Melanocyte of skin (primary cell): ENCODE data around the gene OLFM2. TPM values are rescaled to one million over a fixed set of nuclear protein-coding genes. Genes with fewer than 3 reads are reported as not detected.

ENCODE experiments used
- small RNA-seq, 2 donors: library from RNA; depleted of rRNA; stranded (forward); fragments of <200 nt; gene quantifications; one replicate each; pipeline ENCODE3, GENCODE V24; 2012
- total RNA-seq, 2 donors: library from RNA; depleted of rRNA; stranded (reverse); fragments of >200 nt; gene quantifications; 2 replicates each; pipeline ENCODE4 v1.2.3, GENCODE V29; 2012

OLFM2 gene
- total RNA-seq: 1 to 10 TPM; 2.0 to 4.1 TPM

GRCh38 chr19:9936326-9937000, at the start of gene OLFM2:
OLFM2 (minus strand) TSS chr19:9936515; CDS start chr19:9936366, 149 bp downstream.

GRCh38 chr19:9834726-9835506, 101.4 kb downstream of the OLFM2 start, which contains the start of gene PIN1:
PIN1 (plus strand) TSS chr19:9835318; CDS start chr19:9835345, 27 bp downstream.

DNA sequence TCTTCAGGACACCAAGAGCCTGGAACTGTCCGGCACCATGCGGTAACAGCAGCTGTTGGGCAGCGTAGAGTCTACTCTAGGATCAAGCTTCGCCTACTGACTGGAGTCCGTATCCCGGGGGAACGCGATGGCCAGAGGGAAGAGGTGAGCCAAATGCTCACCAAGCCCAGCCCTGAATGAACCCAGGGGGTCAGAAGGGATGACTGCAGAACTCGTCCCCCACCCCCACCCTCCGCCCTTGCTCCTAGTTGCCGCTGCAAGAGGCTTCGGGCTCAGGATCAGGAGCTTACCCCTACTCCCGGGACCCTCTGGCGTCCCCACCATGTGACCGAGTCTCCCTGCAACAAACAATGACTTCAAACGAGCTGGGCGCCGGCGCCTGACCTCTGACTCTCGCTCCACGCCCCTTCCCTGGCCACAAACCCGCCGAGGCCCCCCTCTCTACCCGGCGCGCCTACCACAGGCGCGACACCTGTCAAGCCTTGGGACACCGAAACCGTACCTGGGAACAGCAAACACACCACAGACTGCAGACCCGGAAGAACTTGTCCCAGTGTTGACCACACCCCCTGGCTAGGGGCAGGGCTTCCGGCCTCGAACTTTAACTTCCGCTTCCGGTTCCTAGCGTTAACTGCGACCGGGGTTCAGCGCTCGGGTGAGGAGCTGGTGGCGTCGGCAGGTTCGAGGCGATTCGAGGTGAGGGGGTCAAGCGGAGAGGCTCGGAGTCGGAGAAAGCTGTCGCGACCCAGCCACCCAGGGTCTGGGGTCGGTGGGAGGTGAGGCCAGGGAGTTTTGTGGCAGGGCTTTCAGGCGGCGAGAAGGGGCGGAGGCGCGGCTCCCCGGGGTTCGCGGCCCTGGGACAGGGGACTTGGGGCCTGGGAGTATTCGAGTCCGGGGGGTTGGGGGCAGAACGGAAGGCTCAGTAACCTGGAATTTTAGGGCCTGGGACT, 108.8 kb downstream of the OLFM2 start, which contains the start of gene UBL5:
TSS of gene UBL5 (plus strand) at position 630 of the 950 bp plus-strand sequence. CDS start 420 bp downstream, outside the sequence.

DNA sequence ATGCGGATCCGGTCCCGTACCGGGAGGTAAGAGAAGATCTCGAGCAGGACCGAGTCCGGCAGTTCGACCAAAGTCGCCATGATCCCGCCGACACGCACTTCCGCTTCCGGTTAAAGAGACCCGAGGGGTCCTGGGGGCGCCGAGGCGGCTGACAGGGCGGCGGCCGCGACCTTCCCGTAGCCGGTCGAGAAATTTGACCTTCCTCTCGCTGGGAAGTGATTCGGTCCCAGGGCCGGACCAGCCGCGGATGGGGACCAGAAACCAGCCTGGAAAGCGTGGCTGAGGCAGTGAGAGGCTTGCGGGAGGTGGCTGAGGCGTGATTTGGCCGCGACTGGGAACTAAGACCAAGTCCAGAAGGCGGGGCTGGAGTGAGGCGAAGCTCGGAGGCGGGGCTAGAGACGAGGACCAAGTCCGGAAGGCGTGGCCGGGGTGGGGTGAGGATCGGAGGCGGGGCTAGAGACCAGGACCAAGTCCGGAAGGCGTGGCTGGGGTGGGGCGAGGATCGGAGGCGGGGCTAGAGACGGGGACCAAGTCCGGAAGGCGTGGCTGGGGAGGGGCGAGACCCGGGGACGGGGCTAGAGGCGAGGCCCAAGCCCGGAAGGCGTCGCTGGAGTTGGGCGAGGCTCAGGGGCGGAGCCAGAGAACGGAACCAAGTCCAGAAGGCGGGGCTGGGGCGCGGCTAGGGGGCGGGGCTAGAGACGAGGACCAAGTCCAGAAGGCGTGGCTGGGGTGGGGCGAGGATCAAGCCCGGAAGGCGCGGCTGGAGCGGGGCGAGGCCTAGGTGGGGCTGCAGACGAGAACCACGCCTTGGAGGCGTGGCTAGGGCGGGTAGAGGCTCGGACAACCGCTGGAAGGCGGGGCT, 117.3 kb downstream of the OLFM2 start, which contains the start of gene FBXL12:
TSS of gene FBXL12 (minus strand) at position 346 of the 862 bp plus-strand sequence. CDS start at position 80, 266 bp downstream.

Small RNAs within 50 kb of the gene (small RNA-seq; reads per million reads assigned to genes)
- 0.13 to 0.81 reads per million in 2 donors for gene RF00156

Other genes with a start within 250 kb of the OLFM2 start
- gene ZNF846, start 167.8 kb downstream of the OLFM2 start, total RNA-seq: 1 to 10 TPM; 3.3 to 7.6 TPM
- gene FBXL12, start 117.4 kb downstream of the OLFM2 start, total RNA-seq: 10 to 100 TPM; 12.7 to 18.6 TPM
- 100 to 1,000 TPM; 189 to 223 TPM for gene UBL5, start 108.6 kb downstream of the OLFM2 start, total RNA-seq
- gene PIN1, start 101.2 kb downstream of the OLFM2 start, total RNA-seq: 100 to 1,000 TPM; 119 to 128 TPM
- 10 to 100 TPM; 34.8 to 47.3 TPM for gene COL5A3, start 74.0 kb upstream of the OLFM2 start, total RNA-seq
- gene RDH8, start 77.0 kb upstream of the OLFM2 start, total RNA-seq: 1 to 10 TPM; 1.4 to 2.7 TPM
- 100 to 1,000 TPM in 1 of 2 donors, 10 to 100 TPM in 1; 94.9 to 121 TPM for gene SHFL, start 149.8 kb upstream of the OLFM2 start, total RNA-seq
- gene ANGPTL6, start 166.2 kb upstream of the OLFM2 start, total RNA-seq: under 1 TPM in 1 of 2 donors, not detected in 1; 0.34 TPM
- 10 to 100 TPM; 28.6 to 51.6 TPM for gene PPAN, start 169.8 kb upstream of the OLFM2 start, total RNA-seq
- 1 to 10 TPM; 1.4 to 2.0 TPM for gene P2RY11, start 175.2 kb upstream of the OLFM2 start, total RNA-seq
- 100 to 1,000 TPM; 192 to 322 TPM for gene EIF3G, start 183.4 kb upstream of the OLFM2 start, total RNA-seq